Activated naive CD8-positive, alpha-beta T cell treated with anti-CD3 and anti-CD28 coated beads, Interleukin-2, amount 50 U/mL, for 24 hours (primary cell): ENCODE results near the gene LRRC49.

Experiments used
- ATAC-seq: fragments of 150-1000 bp; cut with Tn5 transposase; one replicate; pipeline ENCODE4 v1.10.0; 2021
- DNase-seq: peaks from one replicate; pipeline ENCODE4 v3.0.0; 2021
- H3K27ac Mint-ChIP-seq: one replicate; pipeline ENCODE4 v1.8.0; 2021; ENCODE audit warnings: mild to moderate bottlenecking, mixed read lengths
- H3K27me3 Mint-ChIP-seq: one replicate; pipeline ENCODE4 v1.8.0; 2021; ENCODE audit warnings: mixed read lengths
- H3K36me3 Mint-ChIP-seq: one replicate; pipeline ENCODE4 v1.8.0; 2021; ENCODE audit warnings: low read depth, mixed read lengths
- H3K4me1 Mint-ChIP-seq: one replicate; pipeline ENCODE4 v1.8.0; 2021; ENCODE audit warnings: mixed read lengths
- H3K4me3 Mint-ChIP-seq: one replicate; pipeline ENCODE4 v1.8.0; 2021; ENCODE audit warnings: mild to moderate bottlenecking, moderate library complexity, mixed read lengths
- H3K9me3 Mint-ChIP-seq: one replicate; pipeline ENCODE4 v1.8.0; 2021; ENCODE audit warnings: mixed read lengths

Gene LRRC49

GRCh38 chr15:70892002-70892911, at the start of gene LRRC49, which contains the start of gene THAP10:
LRRC49 (plus strand) TSS chr15:70892826; CDS start chr15:70892895, 69 bp downstream.
THAP10 (minus strand) TSS chr15:70892433; CDS start chr15:70892272, 161 bp downstream.
- DNase-seq = peak; percentile 56
- H3K4me1 Mint-ChIP-seq = peaks cover 10% of the 10 kb centered on the region
- peak within 1 kb of the TSS; percentile 88 for H3K27ac Mint-ChIP-seq
- peaks cover 47% of the 10 kb centered on the region for H3K27me3 Mint-ChIP-seq
- peaks cover 4% of the 10 kb centered on the region for H3K36me3 Mint-ChIP-seq
- peak within 1 kb of the TSS; percentile 88 for H3K4me3 Mint-ChIP-seq
- H3K9me3 Mint-ChIP-seq = no peaks in the 10 kb centered on the region
- peak; percentile 80 for ATAC-seq

DNA sequence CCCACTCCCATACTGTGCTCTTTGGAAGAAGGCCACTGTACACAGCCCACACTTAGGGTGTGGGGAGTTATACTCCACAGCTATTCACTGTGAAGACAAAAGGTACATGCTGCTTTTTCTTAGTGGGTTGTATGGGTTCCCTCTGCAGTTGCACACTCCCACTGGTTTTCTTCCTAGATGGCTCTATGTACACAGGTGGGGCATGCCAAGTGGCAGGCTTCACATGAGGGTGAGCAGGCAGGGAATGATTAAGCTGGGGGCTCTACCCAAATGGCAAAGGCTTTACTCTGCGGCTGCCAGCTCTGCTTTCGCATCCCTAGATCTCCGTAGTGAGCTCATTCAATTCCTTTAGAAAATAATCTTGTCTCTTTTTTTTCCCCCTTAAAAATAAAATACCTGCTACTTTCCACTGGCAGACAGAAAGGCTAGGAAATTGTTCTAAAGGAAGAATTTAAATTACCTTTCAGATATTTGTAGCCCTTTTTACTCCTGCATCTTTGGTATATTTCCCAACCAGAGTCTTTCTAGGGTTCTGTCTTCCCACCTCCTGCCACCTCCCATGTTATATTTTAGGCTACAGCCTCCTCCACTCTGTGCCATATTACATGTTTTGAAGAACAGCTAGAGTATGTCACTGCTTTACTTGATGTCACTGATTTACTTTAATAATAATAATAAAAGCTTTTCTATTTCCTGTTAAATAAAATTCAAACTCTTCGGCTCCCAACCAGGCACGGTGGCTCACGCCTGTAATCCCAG, 46.8 kb upstream of the LRRC49 start:
- H3K27ac Mint-ChIP-seq = no peak overlapping the region
- peaks cover 26% of the 10 kb centered on the region for H3K27me3 Mint-ChIP-seq
- H3K4me1 Mint-ChIP-seq = no peaks in the 10 kb centered on the region
- H3K9me3 Mint-ChIP-seq = no peaks in the 10 kb centered on the region
- no peak for DNase-seq
- H3K36me3 Mint-ChIP-seq = no peaks in the 10 kb centered on the region
- no peak for ATAC-seq
- no peak overlapping the region for H3K4me3 Mint-ChIP-seq

DNA sequence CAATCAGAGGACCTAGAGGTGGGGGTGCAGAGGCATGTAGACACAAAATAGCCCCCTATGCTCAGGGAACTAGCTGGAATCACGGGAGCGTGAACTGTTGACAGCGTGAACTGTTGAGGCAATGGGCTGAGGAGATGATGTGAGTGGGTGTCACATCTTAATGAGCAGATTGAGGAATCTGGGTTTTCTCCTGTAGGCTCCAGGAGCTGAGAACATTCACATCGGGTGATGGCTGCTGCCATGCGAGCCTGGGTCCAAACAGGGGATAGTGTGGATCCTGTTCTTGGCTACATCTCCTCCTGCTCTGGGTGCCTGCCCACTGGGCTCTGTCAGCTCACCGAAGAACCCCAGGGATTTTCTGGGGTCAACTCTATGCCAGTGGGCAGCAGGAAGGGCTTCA, 40.7 kb upstream of the LRRC49 start:
- Mint-ChIP-seq H3K36me3 (no peaks in the 10 kb centered on the region), H3K9me3 (no peaks in the 10 kb centered on the region), H3K27me3 (peaks cover 52% of the 10 kb centered on the region), H3K4me3 (no peak overlapping the region), H3K4me1 (peaks cover 2% of the 10 kb centered on the region), H3K27ac (no peak overlapping the region)
- DNase-seq = no peak
- no peak for ATAC-seq

DNA sequence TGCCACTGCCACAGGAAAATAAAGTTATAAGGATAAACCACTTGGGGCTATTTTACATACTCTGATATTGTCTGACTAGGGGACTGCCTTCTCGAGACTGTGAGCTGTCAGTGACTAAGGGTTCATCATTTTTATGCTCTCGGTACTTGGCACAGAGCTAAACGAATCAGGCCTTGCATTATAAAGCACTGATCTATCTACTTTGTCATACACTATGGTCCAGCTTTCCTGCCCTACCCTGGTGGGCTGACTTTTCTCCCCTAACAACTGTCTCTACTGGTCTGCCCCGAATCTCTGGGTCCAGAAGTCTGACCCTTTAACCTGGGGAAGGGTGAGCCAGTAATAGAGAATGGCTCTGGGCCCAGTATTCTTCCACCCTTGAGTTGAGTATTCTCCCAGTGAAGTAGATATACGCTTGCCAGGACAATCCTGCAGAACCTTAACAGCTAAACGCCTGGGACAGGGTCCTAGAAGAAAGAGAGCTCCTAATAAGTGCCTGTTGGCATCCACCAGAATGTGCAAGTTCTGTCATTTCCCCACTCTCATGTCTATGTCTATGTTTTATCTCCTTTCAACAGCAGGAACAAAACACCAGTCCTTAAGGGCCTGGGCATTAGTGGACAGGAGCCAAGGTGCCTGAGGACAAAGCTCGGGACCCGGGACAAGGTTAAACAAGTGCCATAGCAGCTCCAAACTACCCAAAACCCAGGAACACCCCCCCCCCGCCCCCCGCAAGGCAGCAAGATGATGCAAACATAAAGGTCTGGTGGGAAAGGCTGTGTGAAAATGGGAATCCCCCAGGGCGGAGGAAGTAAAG, 39.9 kb upstream of the LRRC49 start:
- no peak for ATAC-seq
- Mint-ChIP-seq H3K4me1 (peaks cover 2% of the 10 kb centered on the region), H3K27me3 (peaks cover 49% of the 10 kb centered on the region), H3K4me3 (peak overlapping the region; percentile 30), H3K36me3 (no peaks in the 10 kb centered on the region), H3K27ac (no peak overlapping the region), H3K9me3 (no peaks in the 10 kb centered on the region)
- DNase-seq = no peak

DNA sequence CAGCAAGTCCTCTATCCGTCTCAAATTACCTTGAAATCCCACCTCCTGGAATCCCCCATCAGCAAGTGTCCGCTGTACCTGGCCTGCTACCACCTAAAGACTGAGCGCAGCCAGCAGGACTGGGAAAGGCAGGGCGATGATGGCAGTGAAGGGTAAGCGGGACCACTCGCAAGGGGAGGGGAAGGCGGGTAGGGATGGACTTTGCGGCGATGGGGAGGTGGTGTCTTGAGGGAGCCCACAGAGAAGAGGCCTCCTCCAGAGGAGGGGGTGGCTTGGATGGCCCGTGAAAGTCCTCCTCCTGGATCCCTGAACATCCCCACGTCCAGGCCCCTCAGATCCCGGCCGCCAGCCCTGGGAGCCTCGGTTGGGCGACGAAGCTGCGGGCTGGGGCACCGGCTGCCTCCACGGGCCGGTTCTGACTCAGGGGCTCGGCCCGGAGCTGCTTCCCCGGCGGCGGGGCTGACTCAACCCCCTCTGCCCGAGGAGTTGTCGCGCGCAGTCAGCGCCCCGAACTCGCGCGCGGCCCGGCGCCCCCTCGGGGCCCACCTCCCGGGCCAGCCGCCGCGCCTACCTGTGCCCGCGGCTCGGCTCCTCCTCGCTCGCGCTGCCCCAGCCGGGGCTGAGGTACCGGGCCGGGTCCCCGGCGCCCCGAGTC, 39.2 kb upstream of the LRRC49 start:
- H3K9me3 Mint-ChIP-seq = no peaks in the 10 kb centered on the region
- H3K27ac Mint-ChIP-seq = no peak overlapping the region
- DNase-seq (peak; percentile 16), ATAC-seq (peak; percentile 51)
- peaks cover 2% of the 10 kb centered on the region for H3K4me1 Mint-ChIP-seq
- peak overlapping the region; percentile 30 for H3K4me3 Mint-ChIP-seq
- H3K36me3 Mint-ChIP-seq = no peaks in the 10 kb centered on the region
- H3K27me3 Mint-ChIP-seq = peaks cover 46% of the 10 kb centered on the region

GRCh38 chr15:70853973-70854665, 38.5 kb upstream of the LRRC49 start, which contains the start of gene LARP6:
LARP6 (minus strand) TSS chr15:70854157; CDS start chr15:70854088, 69 bp downstream.
- H3K9me3 Mint-ChIP-seq = no peaks in the 10 kb centered on the region
- peak; percentile 21 for DNase-seq
- H3K27me3 Mint-ChIP-seq = peaks cover 48% of the 10 kb centered on the region
- ATAC-seq = peak; percentile 63
- peak within 1 kb of the TSS; percentile 69 for H3K4me3 Mint-ChIP-seq
- H3K27ac Mint-ChIP-seq = no peak within 1 kb of the TSS
- no peaks in the 10 kb centered on the region for H3K36me3 Mint-ChIP-seq
- H3K4me1 Mint-ChIP-seq = peaks cover 2% of the 10 kb centered on the region

GRCh38 chr15:70854666-70854976, 38.0 kb upstream of the LRRC49 start:
- Mint-ChIP-seq H3K27ac (no peak overlapping the region), H3K9me3 (no peaks in the 10 kb centered on the region), H3K4me1 (peaks cover 2% of the 10 kb centered on the region), H3K4me3 (peak overlapping the region; percentile 69), H3K36me3 (no peaks in the 10 kb centered on the region), H3K27me3 (peaks cover 48% of the 10 kb centered on the region)
- DNase-seq = no peak
- no peak for ATAC-seq

DNA sequence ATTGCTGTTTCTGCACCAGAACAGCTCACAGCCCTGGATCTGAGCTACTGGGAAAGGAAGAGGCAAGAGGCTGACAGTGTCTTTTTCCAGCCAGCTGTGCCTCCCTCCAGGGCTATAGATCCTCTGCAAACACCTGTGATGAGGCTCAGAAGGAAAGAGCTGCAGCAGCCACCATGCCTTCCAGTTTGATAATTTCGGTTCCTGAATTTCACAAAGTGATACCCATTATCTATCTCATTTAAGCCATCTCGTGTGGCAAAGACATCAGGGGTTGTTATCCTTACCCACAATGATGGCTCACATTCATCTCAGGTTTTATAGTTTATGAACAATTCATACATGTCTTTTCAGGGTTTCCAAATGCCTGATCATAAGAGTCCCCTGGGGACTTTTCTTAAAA, 36.9 kb upstream of the LRRC49 start:
- no peaks in the 10 kb centered on the region for H3K36me3 Mint-ChIP-seq

DNA sequence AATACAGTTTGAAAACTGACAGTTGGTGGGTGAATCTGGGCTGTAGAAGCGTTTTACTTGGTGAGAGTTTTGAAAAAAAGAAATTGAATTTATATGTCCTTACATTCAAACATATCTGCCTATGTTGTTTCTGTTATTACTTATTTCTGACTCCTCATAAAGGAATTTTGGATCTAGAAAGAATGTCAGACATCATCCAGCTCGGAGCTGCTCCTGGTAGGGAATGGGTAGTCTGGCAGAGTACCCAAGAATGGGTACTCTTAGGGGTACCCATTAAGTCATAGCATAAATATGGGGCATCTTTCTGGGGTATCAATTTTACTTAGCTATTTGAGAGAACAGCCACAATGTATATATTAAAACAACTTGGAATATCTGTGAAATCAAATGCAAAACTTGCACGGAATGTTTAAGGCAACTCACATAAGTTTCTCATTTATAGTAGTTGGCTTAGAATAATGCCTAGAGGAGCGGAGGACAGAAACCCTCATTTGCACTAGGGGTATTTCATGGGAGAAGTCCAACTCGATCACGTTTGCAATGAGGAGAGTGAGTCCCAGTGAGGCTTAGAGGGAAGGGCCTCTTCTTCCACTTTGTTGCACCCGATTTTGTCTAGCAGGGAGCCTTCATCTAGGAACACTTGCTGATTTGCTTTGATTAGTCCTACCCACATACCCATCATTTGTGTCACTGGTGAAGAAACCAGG, 36.3 kb upstream of the LRRC49 start:
- no peak for DNase-seq
- Mint-ChIP-seq H3K4me1 (peaks cover 2% of the 10 kb centered on the region), H3K36me3 (no peaks in the 10 kb centered on the region), H3K27ac (no peak overlapping the region), H3K9me3 (no peaks in the 10 kb centered on the region), H3K4me3 (no peak overlapping the region), H3K27me3 (peaks cover 36% of the 10 kb centered on the region)
- no peak for ATAC-seq

More for the DNA sequence above, 36.9 kb upstream of the LRRC49 start:
- no peak overlapping the region for H3K4me3 Mint-ChIP-seq
- peaks cover 2% of the 10 kb centered on the region for H3K4me1 Mint-ChIP-seq
- no peak overlapping the region for H3K27ac Mint-ChIP-seq
- ATAC-seq = no peak
- DNase-seq = no peak
- H3K27me3 Mint-ChIP-seq = peaks cover 38% of the 10 kb centered on the region
- no peaks in the 10 kb centered on the region for H3K9me3 Mint-ChIP-seq

- no peaks in the 10 kb centered on the region for H3K9me3 Mint-ChIP-seq
- peaks cover 2% of the 10 kb centered on the region for H3K4me1 Mint-ChIP-seq
- ATAC-seq (no peak), DNase-seq (no peak)
- peaks cover 29% of the 10 kb centered on the region for H3K27me3 Mint-ChIP-seq
- H3K36me3 Mint-ChIP-seq = no peaks in the 10 kb centered on the region
- no peak overlapping the region for H3K4me3 Mint-ChIP-seq
- no peak overlapping the region for H3K27ac Mint-ChIP-seq
Observed at GRCh38 chr15:70856884-70857561, 35.6 kb upstream of the LRRC49 start.

DNA sequence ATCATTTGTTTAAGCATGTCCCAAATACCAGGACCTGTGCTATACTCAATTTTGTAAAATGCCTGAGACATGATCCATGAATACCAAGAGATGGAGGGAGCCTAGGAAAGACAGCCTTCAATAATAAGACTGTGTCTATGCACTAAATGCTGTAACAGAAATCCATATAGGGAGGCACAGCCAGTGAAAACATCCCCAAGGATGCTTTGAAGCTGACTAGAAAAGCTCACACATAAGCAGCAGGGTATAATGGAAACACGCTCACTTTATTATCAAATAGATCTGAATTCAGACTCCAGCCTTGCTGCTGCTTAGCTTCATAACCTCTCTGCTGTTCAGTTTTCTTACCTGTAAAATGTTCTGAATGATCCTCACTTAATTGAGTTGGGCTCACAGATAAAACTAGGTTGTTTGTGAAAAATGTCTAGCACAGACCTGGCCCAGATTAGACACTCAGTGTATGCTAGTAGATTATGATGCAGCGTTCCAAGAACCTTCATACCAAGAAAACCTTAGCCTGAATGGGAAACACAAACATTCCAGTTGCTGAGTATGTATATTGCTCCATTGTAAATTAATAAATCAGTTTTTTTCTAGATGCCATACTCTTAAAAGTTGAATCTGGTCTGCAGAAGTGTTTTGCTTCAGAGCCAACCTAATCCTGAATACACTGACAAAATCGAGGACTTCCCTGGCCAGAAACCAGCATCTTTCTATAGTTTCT, 34.9 kb upstream of the LRRC49 start:
- H3K27ac Mint-ChIP-seq = no peak overlapping the region

More for the DNA sequence above, 34.9 kb upstream of the LRRC49 start:
- DNase-seq (no peak), ATAC-seq (no peak)
- H3K9me3 Mint-ChIP-seq = no peaks in the 10 kb centered on the region
- peaks cover 2% of the 10 kb centered on the region for H3K4me1 Mint-ChIP-seq
- peaks cover 26% of the 10 kb centered on the region for H3K27me3 Mint-ChIP-seq
- no peaks in the 10 kb centered on the region for H3K36me3 Mint-ChIP-seq
- H3K4me3 Mint-ChIP-seq = no peak overlapping the region
